Motor neuron (in vitro differentiated cells): Measurements from ENCODE around the gene MORN1. TPM values are rescaled to one million over a fixed set of nuclear protein-coding genes. Genes with fewer than 3 reads are reported as not detected.

Experiments
- ATAC-seq, 8 experiments: fragments of 200-7000 bp; cut with Tn5 transposase; replicated peaks in 6 of 8; 2 replicates each; pipeline ENCODE4 v1.8.0; 2021; ENCODE audit warnings: mild to moderate bottlenecking in 8 of 8, moderate library complexity in 8 of 8
- H3K27ac ChIP-seq, 2 donors: fragments of 250-450 bp; sonication (Bioruptor Pico); 2 replicates each; pipeline ENCODE4 v1.9.0; 2021; ENCODE audit warnings: antibody characterized with exemption in 2 of 2, mild to moderate bottlenecking in 2 of 2, moderate library complexity in 1 of 2
- H3K4me1 ChIP-seq, 2 donors: fragments of 250-450 bp; sonication (Bioruptor Pico); replicated peaks in 1 of 2; 2 replicates each; pipeline ENCODE4 v1.6.1; 2021; ENCODE audit warnings: antibody characterized with exemption in 2 of 2, mild to moderate bottlenecking in 2 of 2, moderate library complexity in 1 of 2
- H3K4me3 ChIP-seq, 5 donors: fragments of 250-450 bp; sonication (Bioruptor Pico); 2 replicates each; pipeline ENCODE4 v1.9.0; 2021; ENCODE audit warnings: antibody characterized with exemption in 5 of 5, mild to moderate bottlenecking in 5 of 5, moderate library complexity in 4 of 5
- WGBS, 10 experiments: fragments of 450-650 bp; shearing (Covaris generic); methylation state at CpG; one replicate each; pipeline ENCODE4 v1.0.0; 2022; 5-methylcytosine and 5-hydroxymethylcytosine counted together
- in situ Hi-C, 9 experiments: fragments of 400-800 bp; cut with MboI; loops; one replicate each; pipeline ENCODE4 v1.15.0; 2021; ENCODE audit warnings: low sequenced_read_pairs in 9 of 9, low pct_unique_long_range_greater_than_20kb in 2 of 9; ENCODE audit not compliant: unreplicated experiment in 9 of 9
- total RNA-seq, 8 experiments: library from RNA; unstranded; fragments of 300-600 nt; gene quantifications; 2 replicates each; pipeline versions ENCODE4 v1.2.3 to v1.2.4, GENCODE V29; 2022

The MORN1 gene
- total RNA-seq, 8 experiments from 2014 or later, result 13.5 to 28.6 (median 21.8) TPM

GRCh38 chr1:2343023-2343935, 48.1 kb downstream of the MORN1 start:
- Histone ChIP-seq H3K4me3 (no peak overlapping the region), H3K27ac (no peak overlapping the region), H3K4me1 (peaks cover 10 to 19% of the 10 kb centered on the region in 2 donors)
- no peak for ATAC-seq
- 60 to 97% (median 89%) methylated on average over 2 to 11 of the region's 39 CpGs; no CpG with 5 or more reads in 1 of the 10 experiments for WGBS, 10 experiments
- in situ Hi-C loops, result no loop called here

GRCh38 chr1:2342384-2343022, 48.9 kb downstream of the MORN1 start:
- H3K4me3 ChIP-seq, result no peak overlapping the region
- ATAC-seq, result peak in 4 of 8 experiments; percentile 4 to 21 (median 18)
- peak overlapping the region; percentile 3 to 4 for H3K27ac ChIP-seq
- in situ Hi-C loops, result no loop called here
- H3K4me1 ChIP-seq, result peaks cover 10 to 27% of the 10 kb centered on the region in 2 donors
- WGBS, 10 experiments, result 62 to 100% (median 78%) methylated on average over 1 to 16 of the region's 21 CpGs

- Histone ChIP-seq H3K27ac (peak overlapping the region; percentile 3 to 4), H3K4me1 (peaks cover 10 to 30% of the 10 kb centered on the region in 2 donors), H3K4me3 (no peak overlapping the region)
- 60 to 100% (median 82%) methylated on average over 1 to 25 of the region's 29 CpGs; no CpG with 5 or more reads in 2 of the 10 experiments for WGBS, 10 experiments
- in situ Hi-C loops, result no loop called here
- ATAC-seq, result peak in 3 of 8 experiments; percentile 15 to 22 (median 17)
Observed at GRCh38 chr1:2341706-2342383, 49.5 kb downstream of the MORN1 start.

GRCh38 chr1:2340918-2341254, 50.5 kb downstream of the MORN1 start:
- peaks cover 10 to 30% of the 10 kb centered on the region in 2 donors for H3K4me1 ChIP-seq
- no peak overlapping the region for H3K27ac ChIP-seq
- in situ Hi-C loops, result no loop called here
- ATAC-seq, result no peak
- WGBS, 10 experiments, result 90% methylated on average over 2 of the region's 14 CpGs; no CpG with 5 or more reads in 9 of the 10 experiments
- H3K4me3 ChIP-seq, result no peak overlapping the region

GRCh38 chr1:2340086-2340917, 51.1 kb downstream of the MORN1 start:
- in situ Hi-C loops, result no loop called here
- Histone ChIP-seq H3K27ac (no peak overlapping the region), H3K4me3 (no peak overlapping the region), H3K4me1 (peaks cover 10 to 30% of the 10 kb centered on the region in 2 donors)
- 80 to 98% (median 85%) methylated on average over 2 to 14 of the region's 24 CpGs; no CpG with 5 or more reads in 6 of the 10 experiments for WGBS, 10 experiments
- no peak for ATAC-seq

GRCh38 chr1:2339206-2340085, 51.9 kb downstream of the MORN1 start:
- ATAC-seq, result no peak
- Histone ChIP-seq H3K27ac (no peak overlapping the region), H3K4me1 (peaks cover 10 to 30% of the 10 kb centered on the region in 2 donors), H3K4me3 (no peak overlapping the region)
- in situ Hi-C loops, result no loop called here
- WGBS, 10 experiments, result 44 to 81% (median 73%) methylated on average over 3 to 26 of the region's 45 CpGs; no CpG with 5 or more reads in 4 of the 10 experiments

- Histone ChIP-seq H3K27ac (no peak overlapping the region), H3K4me3 (no peak overlapping the region), H3K4me1 (peaks cover 10 to 28% of the 10 kb centered on the region in 2 donors)
- peak in 1 of 8 experiments; percentile 15 for ATAC-seq
- in situ Hi-C loops, result no loop called here
- WGBS, 10 experiments, result 62 to 79% (median 72%) methylated on average over 3 to 8 of the region's 10 CpGs; no CpG with 5 or more reads in 7 of the 10 experiments
Observed at GRCh38 chr1:2337501-2337900, 53.9 kb downstream of the MORN1 start.

- peak in 1 of 8 experiments; percentile 2 for ATAC-seq
- H3K4me3 ChIP-seq, result no peak overlapping the region
- no CpG with 5 or more reads among the region's 23 CpGs for WGBS, 10 experiments
- no peak overlapping the region for H3K27ac ChIP-seq
- in situ Hi-C loops, result no loop called here
- H3K4me1 ChIP-seq, result peaks cover 6 to 24% of the 10 kb centered on the region in 2 donors
Observed at GRCh38 chr1:2337081-2337480, 54.3 kb downstream of the MORN1 start.

- WGBS, 10 experiments, result 67 to 100% (median 84%) methylated on average over 2 to 3 of the region's 11 CpGs; no CpG with 5 or more reads in 6 of the 10 experiments
Observed at GRCh38 chr1:2336499-2336898, 54.9 kb downstream of the MORN1 start.

GRCh38 chr1:2335721-2336455, 55.5 kb downstream of the MORN1 start:
- in situ Hi-C loops, result no loop called here
- Histone ChIP-seq H3K27ac (no peak overlapping the region), H3K4me1 (peaks cover 0 to 20% of the 10 kb centered on the region in 2 donors), H3K4me3 (no peak overlapping the region)
- peak in 5 of 8 experiments; percentile 18 to 42 (median 24) for ATAC-seq
- 40 to 97% (median 85%) methylated on average over 1 to 16 of the region's 36 CpGs; no CpG with 5 or more reads in 4 of the 10 experiments for WGBS, 10 experiments

More at GRCh38 chr1:2336499-2336898, 54.9 kb downstream of the MORN1 start:
- in situ Hi-C loops, result no loop called here
- no peak overlapping the region for H3K27ac ChIP-seq
- H3K4me1 ChIP-seq, result peaks cover 0 to 18% of the 10 kb centered on the region in 2 donors
- H3K4me3 ChIP-seq, result no peak overlapping the region
- ATAC-seq, result no peak
